CD14-positive monocyte (primary cell): ENCODE data around the gene SH3TC2. TPM values are rescaled to one million over a fixed set of nuclear protein-coding genes. Genes with fewer than 3 reads are reported as not detected.

Experiments
- DNase-seq, 3 donors: peaks; one replicate each; pipeline ENCODE4 v3.0.0-alpha.2; 2011 to 2022
- H2AFZ ChIP-seq: 2 replicates; pipeline ENCODE4 v1.6.0; 2012; ENCODE audit warnings: mild to moderate bottlenecking, low read depth, low read length, inconsistent platforms; ENCODE audit not compliant: insufficient read depth, poor library complexity, severe bottlenecking
- H3K27ac ChIP-seq, 2 donors: 1 replicate in 1 of 2; 2 replicates in 1 of 2; pipeline ENCODE4 v1.5.1; 2012 to 2013; ENCODE audit warnings: low read length in 2 of 2, control low read depth in 1 of 2, inconsistent platforms in 1 of 2, low read depth in 1 of 2, mild to moderate bottlenecking in 1 of 2
- H3K27me3 ChIP-seq, 2 donors: one replicate each; pipeline versions ENCODE4 v1.6.0 to v1.6.1; 2011 to 2013; ENCODE audit warnings: low read length in 2 of 2; ENCODE audit not compliant: control insufficient read depth in 2 of 2, insufficient read depth in 2 of 2
- H3K36me3 ChIP-seq, 2 donors: replicated peaks in 1 of 2; 1 replicate in 1 of 2; 2 replicates in 1 of 2; pipeline versions ENCODE4 v1.5.1 to v1.6.1; 2012 to 2013; ENCODE audit warnings: low read length in 2 of 2, control low read depth in 1 of 2, inconsistent platforms in 1 of 2, mild to moderate bottlenecking in 1 of 2; ENCODE audit not compliant: insufficient read depth in 2 of 2, control insufficient read depth in 1 of 2
- H3K4me1 ChIP-seq, 2 donors: 1 replicate in 1 of 2; 2 replicates in 1 of 2; pipeline versions ENCODE4 v1.5.1 to v1.6.1; 2012 to 2013; ENCODE audit warnings: low read length in 2 of 2, control low read depth in 1 of 2, inconsistent platforms in 1 of 2, mild to moderate bottlenecking in 1 of 2, moderate library complexity in 1 of 2; ENCODE audit not compliant: insufficient read depth in 2 of 2, control insufficient read depth in 1 of 2
- H3K4me2 ChIP-seq: replicated peaks from 2 replicates; pipeline ENCODE3; 2012; ENCODE audit warnings: low read length, moderate library complexity, mild to moderate bottlenecking; ENCODE audit not compliant: poor library complexity, severe bottlenecking; ENCODE audit errors: extremely low read depth
- H3K4me3 ChIP-seq, 3 experiments: fragments of 200-600 bp in 1 of 3; sonication (generic) in 1 of 3; replicated peaks in 1 of 3; 1 replicate in 2 of 3; 2 replicates in 1 of 3; pipeline ENCODE4 v1.5.1; 2011 to 2013; ENCODE audit warnings: low read length in 3 of 3, mild to moderate bottlenecking in 3 of 3, control low read depth in 2 of 3, low read depth in 2 of 3, inconsistent platforms in 1 of 3, moderate library complexity in 1 of 3
- H3K79me2 ChIP-seq: 2 replicates; pipeline ENCODE4 v1.6.0; 2012; ENCODE audit warnings: mild to moderate bottlenecking, control low read depth, inconsistent platforms, low read length, moderate library complexity; ENCODE audit not compliant: insufficient read depth
- H3K9ac ChIP-seq: 2 replicates; pipeline ENCODE4 v1.6.0; 2017; ENCODE audit warnings: low read length, mild to moderate bottlenecking; ENCODE audit not compliant: insufficient read depth, poor library complexity, severe bottlenecking
- H3K9me3 ChIP-seq, 2 donors: replicated peaks in 1 of 2; 1 replicate in 1 of 2; 2 replicates in 1 of 2; pipeline versions ENCODE4 v1.5.1 to v1.6.1; 2012 to 2013; ENCODE audit warnings: low read length in 2 of 2, control low read depth in 1 of 2; ENCODE audit not compliant: control insufficient read depth in 1 of 2, insufficient read depth in 1 of 2
- H4K20me1 ChIP-seq: 2 replicates; pipeline ENCODE4 v1.6.0; 2012; ENCODE audit warnings: mild to moderate bottlenecking, low read length, control low read depth, moderate library complexity; ENCODE audit not compliant: insufficient read depth
- H3K27ac Mint-ChIP-seq, 7 donors: one replicate each; pipeline ENCODE4 v1.8.0; 2020; ENCODE audit warnings: mild to moderate bottlenecking in 7 of 7, mixed read lengths in 7 of 7, moderate library complexity in 6 of 7, inconsistent platforms in 2 of 7
- H3K27me3 Mint-ChIP-seq, 3 donors: one replicate each; pipeline ENCODE4 v1.8.0; 2021 to 2022; ENCODE audit warnings: low read depth in 3 of 3, mild to moderate bottlenecking in 3 of 3, mixed read lengths in 3 of 3, moderate library complexity in 3 of 3, inconsistent platforms in 1 of 3
- H3K36me3 Mint-ChIP-seq, 2 donors: one replicate each; pipeline ENCODE4 v1.8.0; 2020; ENCODE audit warnings: mixed read lengths in 2 of 2, inconsistent platforms in 1 of 2, mild to moderate bottlenecking in 1 of 2
- H3K4me1 Mint-ChIP-seq: one replicate; pipeline ENCODE4 v1.8.0; 2020; ENCODE audit warnings: mild to moderate bottlenecking, mixed read lengths
- H3K4me3 Mint-ChIP-seq, 2 donors: one replicate each; pipeline ENCODE4 v1.8.0; 2020; ENCODE audit warnings: mild to moderate bottlenecking in 2 of 2, mixed read lengths in 2 of 2, moderate library complexity in 1 of 2
- H3K9me3 Mint-ChIP-seq, 7 donors: one replicate each; pipeline ENCODE4 v1.8.0; 2020 to 2022; ENCODE audit warnings: mixed read lengths in 7 of 7, mild to moderate bottlenecking in 6 of 7, moderate library complexity in 6 of 7, inconsistent platforms in 2 of 7
- WGBS: methylation state at CpG from one replicate; pipeline ENCODE4 v1.1.5; 2013; ENCODE audit warnings: missing lambda C conversion rate; ENCODE audit not compliant: insufficient coverage; 5-methylcytosine and 5-hydroxymethylcytosine counted together
- intact Hi-C, 2 donors: fragments of 100-400 bp; cut with micrococcal nuclease; formaldehyde crosslinking; loops; one replicate each; pipeline versions ENCODE4 v1.15.0 to v1.15.1; 2023
- polyA plus RNA-seq, 3 donors: library from polyadenylated mRNA; depleted of rRNA in 1 of 3; unstranded in 2 of 3; stranded (reverse) in 1 of 3; fragments of 300-500 nt in 2 of 3; fragments of >200 nt in 1 of 3; fragmentation: Illumina TruSeq in 2 of 3; gene quantifications; 1 replicate in 2 of 3; 2 replicates in 1 of 3; pipeline ENCODE4 v1.2.3, GENCODE V29; 2012 to 2021
- TF ChIP-seq, protein P1 (sequence below): fragments of 200-600 bp; IDR thresholded peaks from one replicate; pipeline ENCODE4 v1.8.0; 2022; ENCODE audit warnings: antibody characterized with exemption, mild to moderate bottlenecking

Gene SH3TC2
- polyA plus RNA-seq, 3 donors, result 0.01 to 0.30 (median 0.14) TPM

GRCh38 chr5:148999741-149000140 is 63.1 kb downstream of the SH3TC2 start:
- no peak for DNase-seq
- Histone ChIP-seq H3K4me2 (no peak overlapping the region), H2AFZ (no peak overlapping the region), H3K9ac (no peak overlapping the region), H3K36me3 (no peaks in the 10 kb centered on the region), H3K4me1 (no peaks in the 10 kb centered on the region), H4K20me1 (no peaks in the 10 kb centered on the region), H3K27ac (no peak overlapping the region), H3K79me2 (no peaks in the 10 kb centered on the region), H3K27me3 (no peaks in the 10 kb centered on the region), H3K4me3 (no peak overlapping the region), H3K9me3 (no peaks in the 10 kb centered on the region)
- peaks cover 2% of the 10 kb centered on the region for H3K4me1 Mint-ChIP-seq
- H3K27me3 Mint-ChIP-seq, result peaks cover 0 to 2% (median 0%) of the 10 kb centered on the region in 3 donors
- H3K36me3 Mint-ChIP-seq, result no peaks in the 10 kb centered on the region
- no peaks in the 10 kb centered on the region for H3K9me3 Mint-ChIP-seq
- no peak overlapping the region for H3K27ac Mint-ChIP-seq
- WGBS, result 37% methylated on average over 2 of the region's 3 CpGs
- no peak overlapping the region for H3K4me3 Mint-ChIP-seq
- intact Hi-C loops, result loop anchor here in 1 of 2 donors (5.0 kb wide), 1 partner anchor 267 kb away; no protein-coding TSS in a partner anchor
- TF ChIP-seq, protein P1, sequence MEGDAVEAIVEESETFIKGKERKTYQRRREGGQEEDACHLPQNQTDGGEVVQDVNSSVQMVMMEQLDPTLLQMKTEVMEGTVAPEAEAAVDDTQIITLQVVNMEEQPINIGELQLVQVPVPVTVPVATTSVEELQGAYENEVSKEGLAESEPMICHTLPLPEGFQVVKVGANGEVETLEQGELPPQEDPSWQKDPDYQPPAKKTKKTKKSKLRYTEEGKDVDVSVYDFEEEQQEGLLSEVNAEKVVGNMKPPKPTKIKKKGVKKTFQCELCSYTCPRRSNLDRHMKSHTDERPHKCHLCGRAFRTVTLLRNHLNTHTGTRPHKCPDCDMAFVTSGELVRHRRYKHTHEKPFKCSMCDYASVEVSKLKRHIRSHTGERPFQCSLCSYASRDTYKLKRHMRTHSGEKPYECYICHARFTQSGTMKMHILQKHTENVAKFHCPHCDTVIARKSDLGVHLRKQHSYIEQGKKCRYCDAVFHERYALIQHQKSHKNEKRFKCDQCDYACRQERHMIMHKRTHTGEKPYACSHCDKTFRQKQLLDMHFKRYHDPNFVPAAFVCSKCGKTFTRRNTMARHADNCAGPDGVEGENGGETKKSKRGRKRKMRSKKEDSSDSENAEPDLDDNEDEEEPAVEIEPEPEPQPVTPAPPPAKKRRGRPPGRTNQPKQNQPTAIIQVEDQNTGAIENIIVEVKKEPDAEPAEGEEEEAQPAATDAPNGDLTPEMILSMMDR, result no peak

DNA sequence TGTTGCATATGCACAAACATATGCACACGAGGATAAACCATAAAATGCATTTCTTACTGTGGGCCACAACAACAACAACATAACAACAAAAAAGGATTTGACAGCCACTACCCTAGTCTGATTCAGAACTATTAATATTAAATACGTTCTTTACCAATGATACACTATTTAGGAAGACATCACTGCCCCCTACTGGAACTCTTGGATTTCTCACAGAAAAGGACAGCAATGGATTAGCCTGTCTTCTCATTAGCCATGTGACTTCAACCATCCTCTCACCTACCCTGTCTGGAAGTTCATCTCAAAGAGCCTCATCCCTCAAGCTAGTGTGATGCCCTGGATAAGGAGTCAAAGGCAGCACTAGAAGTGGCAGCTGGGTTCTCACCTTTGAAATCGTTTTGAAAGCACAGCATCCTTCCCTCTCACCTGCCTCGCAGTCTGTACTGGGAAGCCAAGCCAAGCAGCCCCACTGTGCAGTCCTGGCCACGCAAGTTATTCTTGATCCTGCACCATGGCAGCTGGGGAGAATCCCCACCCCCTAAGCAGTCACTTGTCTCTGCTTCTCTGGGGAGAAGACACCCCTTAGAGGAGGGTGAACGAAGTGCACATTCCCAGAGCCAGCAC is 64.6 kb downstream of the SH3TC2 start:
- TF ChIP-seq, protein P1, result peak; percentile 80
- Histone ChIP-seq H3K27me3 (no peaks in the 10 kb centered on the region), H2AFZ (no peak overlapping the region), H3K9me3 (no peaks in the 10 kb centered on the region), H3K4me1 (no peaks in the 10 kb centered on the region), H4K20me1 (no peaks in the 10 kb centered on the region), H3K4me2 (no peak overlapping the region), H3K79me2 (no peaks in the 10 kb centered on the region), H3K36me3 (no peaks in the 10 kb centered on the region), H3K27ac (no peak overlapping the region), H3K9ac (no peak overlapping the region), H3K4me3 (no peak overlapping the region)
- peaks cover 0 to 2% (median 0%) of the 10 kb centered on the region in 3 donors for H3K27me3 Mint-ChIP-seq
- peak; percentile 37 to 67 (median 55) for DNase-seq
- no peaks in the 10 kb centered on the region for H3K9me3 Mint-ChIP-seq
- no peak overlapping the region for H3K4me3 Mint-ChIP-seq
- peak overlapping the region in 1 of 7 donors; percentile 4 for H3K27ac Mint-ChIP-seq
- H3K36me3 Mint-ChIP-seq, result no peaks in the 10 kb centered on the region
- peaks cover 2% of the 10 kb centered on the region for H3K4me1 Mint-ChIP-seq
- WGBS, result 85% methylated on average over 2 of the region's 6 CpGs
- intact Hi-C loops, result loop anchor here in 1 of 2 donors (5.0 kb wide), 1 partner anchor 266 kb away; no protein-coding TSS in a partner anchor
